Endothelial cell of umbilical vein (primary cell): Measurements from ENCODE around the gene ULK2. TPM values are rescaled to one million over a fixed set of nuclear protein-coding genes. Genes with fewer than 3 reads are reported as not detected.

Experiments
- BruUV-seq: library from RNA; stranded (reverse); fragments of 400-500 nt; replicated peaks from 2 replicates; lab custom pipeline; 2021; lab: Mats Ljungman, UMichigan
- CTCF ChIA-PET: fragments of 300-600, 350-600 bp; sonication (Branson Sonifier 250); formaldehyde crosslinking; loops from one replicate; lab custom pipeline; 2021; ENCODE audit warnings: antibody characterized with exemption, inconsistent platforms; lab: Charles Lee
- POLR2A ChIA-PET: fragments of 300-600, 350-600 bp; sonication (Branson Sonifier 250); formaldehyde crosslinking; loops from one replicate; lab custom pipeline; 2021; ENCODE audit warnings: antibody characterized with exemption, inconsistent platforms; lab: Charles Lee
- DNase-seq: peaks from one replicate; pipeline ENCODE4 v3.0.0-alpha.2; 2011; ENCODE audit warnings: low read depth, low spot score
- FAIRE-seq: peaks from 2 replicates; lab custom pipeline; 2011; peaks lifted over from hg19 to GRCh38; lab: Jason Lieb, UNC
- H2AFZ ChIP-seq: 2 replicates; pipeline ENCODE4 v1.6.0; 2012; ENCODE audit warnings: low read depth, low read length, control low read depth, inconsistent platforms
- H3K27ac ChIP-seq: 2 replicates; pipeline ENCODE4 v1.5.1; 2011; ENCODE audit warnings: low read depth, mild to moderate bottlenecking, control low read depth, low read length, moderate library complexity; ENCODE audit not compliant: insufficient read depth
- H3K27me3 ChIP-seq, 2 experiments: 2 replicates each; pipeline versions ENCODE4 v1.6.0 to v1.6.1; 2011; ENCODE audit warnings: low read length in 2 of 2, mixed read lengths in 1 of 2; ENCODE audit not compliant: control insufficient read depth in 2 of 2, insufficient read depth in 2 of 2
- H3K36me3 ChIP-seq, 2 experiments: 2 replicates in 1 of 2; 3 replicates in 1 of 2; pipeline ENCODE4 v1.5.1; 2011; ENCODE audit warnings: low read length in 2 of 2, mild to moderate bottlenecking in 1 of 2, moderate library complexity in 1 of 2; ENCODE audit not compliant: control insufficient read depth in 2 of 2, insufficient read depth in 2 of 2; ENCODE audit errors: extremely low read depth in 1 of 2
- H3K4me1 ChIP-seq: 3 replicates; pipeline ENCODE4 v1.5.1; 2011; ENCODE audit warnings: mild to moderate bottlenecking, low read length; ENCODE audit not compliant: control insufficient read depth, insufficient read depth; ENCODE audit errors: extremely low read depth
- H3K4me2 ChIP-seq: 2 replicates; pipeline ENCODE4 v1.6.1; 2011; ENCODE audit warnings: low read length, control low read depth, mixed read lengths; ENCODE audit not compliant: insufficient read depth
- H3K4me3 ChIP-seq, 3 experiments: fragments of 200-600 bp in 1 of 3; sonication (generic), shearing (Covaris generic) in 1 of 3; replicated peaks in 1 of 3; 2 replicates each; pipeline ENCODE4 v1.5.1; 2011 to 2016; ENCODE audit warnings: control low read depth in 3 of 3, low read length in 3 of 3, mild to moderate bottlenecking in 2 of 3, inconsistent platforms in 1 of 3, low read depth in 1 of 3, moderate library complexity in 1 of 3; ENCODE audit not compliant: insufficient read depth in 1 of 3
- H3K79me2 ChIP-seq: 2 replicates; pipeline ENCODE4 v1.6.0; 2012; ENCODE audit warnings: low read length, inconsistent platforms; ENCODE audit not compliant: control insufficient read depth, insufficient read depth
- H3K9ac ChIP-seq: replicated peaks from 2 replicates; pipeline ENCODE3; 2011; ENCODE audit warnings: low read length, control low read depth; ENCODE audit not compliant: insufficient read depth; ENCODE audit errors: extremely low read depth
- H3K9me1 ChIP-seq: replicated peaks from 3 replicates; pipeline ENCODE4 v1.6.0; 2011; ENCODE audit warnings: mild to moderate bottlenecking, low read length; ENCODE audit not compliant: control insufficient read depth, insufficient read depth; ENCODE audit errors: extremely low read depth
- H3K9me3 ChIP-seq: replicated peaks from 2 replicates; pipeline ENCODE4 v1.5.1; 2012; ENCODE audit warnings: low read length, inconsistent platforms; ENCODE audit not compliant: control insufficient read depth, insufficient read depth
- H4K20me1 ChIP-seq: replicated peaks from 2 replicates; pipeline ENCODE3; 2011; ENCODE audit warnings: mild to moderate bottlenecking, low read length; ENCODE audit not compliant: control insufficient read depth, insufficient read depth; ENCODE audit errors: extremely low read depth
- EZH2 ChIP-seq: IDR thresholded peaks from 2 replicates; pipeline ENCODE4 v1.6.1; 2012; ENCODE audit warnings: borderline replicate concordance, low read depth, mild to moderate bottlenecking, moderate library complexity, low read length, inconsistent platforms; ENCODE audit not compliant: severe bottlenecking
- FOS ChIP-seq: IDR thresholded peaks from 2 replicates; pipeline ENCODE4 v1.6.1; 2011; ENCODE audit warnings: mild to moderate bottlenecking, low read length, moderate library complexity, borderline replicate concordance; ENCODE audit not compliant: insufficient read depth
- GATA2 ChIP-seq: IDR thresholded peaks from 2 replicates; pipeline ENCODE4 v1.7.0; 2011; ENCODE audit warnings: low read depth, mild to moderate bottlenecking, moderate library complexity, mixed read lengths, low read length; ENCODE audit not compliant: insufficient read length, insufficient read depth
- JUN ChIP-seq: IDR thresholded peaks from 2 replicates; pipeline ENCODE4 v1.6.1; 2011; ENCODE audit warnings: borderline replicate concordance, low read depth; ENCODE audit not compliant: insufficient read length, insufficient read depth
- MYC ChIP-seq: IDR thresholded peaks from one replicate; pipeline ENCODE4 v1.6.1; 2011; ENCODE audit warnings: mild to moderate bottlenecking, low read depth, low read length
- POLR2A ChIP-seq: IDR thresholded peaks from 2 replicates; pipeline ENCODE4 v1.6.1; 2012; ENCODE audit warnings: low read depth, mild to moderate bottlenecking, control low read depth, low read length
- POLR2AphosphoS5 ChIP-seq: IDR thresholded peaks from 2 replicates; pipeline ENCODE4 v1.6.1; 2012; ENCODE audit warnings: low read depth, mild to moderate bottlenecking, control low read depth, low read length, moderate library complexity; ENCODE audit not compliant: insufficient read depth
- dilution Hi-C: fragments of 300-500 bp; cut with MboI; formaldehyde crosslinking; loops from one replicate; pipeline ENCODE4 v1.15.0; 2019; ENCODE audit warnings: low sequenced_read_pairs; ENCODE audit not compliant: extremely low pct_ligation_motif_present
- intact Hi-C: fragments of 100-400 bp; cut with micrococcal nuclease; formaldehyde crosslinking; loops from one replicate; pipeline ENCODE4 v1.10.0; 2022
- polyA plus RNA-seq, 4 experiments: library from polyadenylated mRNA; depleted of rRNA in 3 of 4; stranded (reverse) in 3 of 4; unstranded in 1 of 4; fragments of >200 nt; gene quantifications; 2 replicates each; pipeline versions ENCODE4 v1.2.1 to v1.2.3, GENCODE V29; 2011 to 2012; ENCODE audit warnings: missing spikeins in 1 of 4
- total RNA-seq: library from RNA; stranded (reverse); gene quantifications from 2 replicates; pipeline ENCODE4 v1.2.3, GENCODE V29; 2021
- TF ChIP-seq, protein P1 (sequence below): IDR thresholded peaks from 2 replicates; pipeline ENCODE4 v1.6.1; 2011; ENCODE audit not compliant: insufficient read depth, insufficient read length
- TF ChIP-seq, protein P2 (sequence below), 2 donors: IDR thresholded peaks; 1 replicate in 1 of 2; 2 replicates in 1 of 2; pipeline ENCODE4 v1.5.1; 2011; ENCODE audit warnings: low read length in 2 of 2, mild to moderate bottlenecking in 2 of 2, moderate library complexity in 2 of 2, control low read depth in 1 of 2, inconsistent platforms in 1 of 2, low read depth in 1 of 2; ENCODE audit not compliant: insufficient read depth in 1 of 2; ENCODE audit errors: extremely low read depth in 1 of 2

ULK2 gene
- total and polyA plus RNA-seq, 2 donors (not counting 3 experiments of a cell fraction or from before 2014, with no cell fraction given), result 19.3 to 26.7 TPM

DNA sequence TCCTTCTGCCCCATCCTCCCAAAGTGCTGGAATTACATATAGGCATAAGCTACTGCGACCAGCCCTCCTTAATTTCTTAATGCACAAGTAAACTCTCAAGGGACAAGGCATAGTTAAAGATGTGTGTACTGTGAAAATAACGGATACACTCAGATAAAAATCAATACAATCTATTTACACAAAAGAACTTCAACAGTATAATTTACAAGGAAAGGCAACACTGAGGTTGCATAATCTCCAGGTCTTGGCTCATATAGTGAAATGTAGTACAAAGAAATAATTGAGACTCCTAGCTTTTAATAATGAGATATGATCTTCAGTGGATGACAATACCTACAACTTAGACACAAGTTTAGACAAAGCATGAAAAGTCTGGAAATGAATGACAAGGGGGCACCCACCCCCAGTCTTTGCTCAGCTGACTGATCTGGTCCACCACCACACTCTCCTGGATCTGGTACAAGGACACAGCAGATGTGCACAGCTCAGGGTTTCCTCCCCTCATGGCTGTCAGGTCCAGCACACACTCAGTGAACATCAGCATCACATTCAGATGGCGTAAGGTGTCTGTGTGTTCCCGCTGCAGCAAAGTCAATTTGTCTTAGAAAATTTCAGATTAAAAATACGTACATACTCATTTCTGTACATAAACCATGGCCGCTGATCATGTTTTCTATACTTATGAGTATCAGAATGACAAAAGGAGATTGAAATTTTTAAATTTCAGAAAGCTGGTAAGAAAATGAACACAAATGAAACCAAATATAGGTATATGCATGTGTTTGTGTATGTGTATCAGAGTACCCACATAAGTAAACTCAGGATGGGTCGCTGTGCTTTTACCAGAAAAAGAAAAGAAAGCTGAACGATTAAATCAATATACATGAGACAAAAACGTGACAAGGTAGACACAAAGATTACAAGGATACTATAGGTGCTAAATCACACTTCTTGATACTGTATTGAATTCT, 86.0 kb downstream of the ULK2 start:
- dilution Hi-C loops, result no loop called here

More for the DNA sequence above, 86.0 kb downstream of the ULK2 start:
- ChIA-PET CTCF (no interaction called here), POLR2A (no interaction called here)
- H3K27me3 ChIP-seq, result no peaks in the 10 kb centered on the region
- FAIRE-seq (no peak), DNase-seq (no peak)
- H4K20me1 ChIP-seq, result no peaks in the 10 kb centered on the region
- intact Hi-C loops, result no loop called here
- no peak overlapping the region for H3K4me3 ChIP-seq
- no peak overlapping the region for H3K9ac ChIP-seq
- H3K9me1 ChIP-seq, result no peaks in the 10 kb centered on the region
- H3K9me3 ChIP-seq, result no peaks in the 10 kb centered on the region
- TF ChIP-seq, protein P1, sequence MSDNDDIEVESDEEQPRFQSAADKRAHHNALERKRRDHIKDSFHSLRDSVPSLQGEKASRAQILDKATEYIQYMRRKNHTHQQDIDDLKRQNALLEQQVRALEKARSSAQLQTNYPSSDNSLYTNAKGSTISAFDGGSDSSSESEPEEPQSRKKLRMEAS, result no peak
- no peak for TF ChIP-seq POLR2AphosphoS5
- TF ChIP-seq POLR2A, result no peak
- no peak for TF ChIP-seq FOS
- TF ChIP-seq MYC, result no peak
- TF ChIP-seq EZH2, result no peak
- TF ChIP-seq GATA2, result no peak
- TF ChIP-seq, protein P2, sequence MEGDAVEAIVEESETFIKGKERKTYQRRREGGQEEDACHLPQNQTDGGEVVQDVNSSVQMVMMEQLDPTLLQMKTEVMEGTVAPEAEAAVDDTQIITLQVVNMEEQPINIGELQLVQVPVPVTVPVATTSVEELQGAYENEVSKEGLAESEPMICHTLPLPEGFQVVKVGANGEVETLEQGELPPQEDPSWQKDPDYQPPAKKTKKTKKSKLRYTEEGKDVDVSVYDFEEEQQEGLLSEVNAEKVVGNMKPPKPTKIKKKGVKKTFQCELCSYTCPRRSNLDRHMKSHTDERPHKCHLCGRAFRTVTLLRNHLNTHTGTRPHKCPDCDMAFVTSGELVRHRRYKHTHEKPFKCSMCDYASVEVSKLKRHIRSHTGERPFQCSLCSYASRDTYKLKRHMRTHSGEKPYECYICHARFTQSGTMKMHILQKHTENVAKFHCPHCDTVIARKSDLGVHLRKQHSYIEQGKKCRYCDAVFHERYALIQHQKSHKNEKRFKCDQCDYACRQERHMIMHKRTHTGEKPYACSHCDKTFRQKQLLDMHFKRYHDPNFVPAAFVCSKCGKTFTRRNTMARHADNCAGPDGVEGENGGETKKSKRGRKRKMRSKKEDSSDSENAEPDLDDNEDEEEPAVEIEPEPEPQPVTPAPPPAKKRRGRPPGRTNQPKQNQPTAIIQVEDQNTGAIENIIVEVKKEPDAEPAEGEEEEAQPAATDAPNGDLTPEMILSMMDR (IDR thresholded peaks at IDR 0.05; ENCODE audit: extremely low read depth in 1 of 2, insufficient read depth in 1 of 2, low read depth in 1 of 2, low read length in 2 of 2), result no peak
- TF ChIP-seq JUN, result no peak
- no peak overlapping the region for H2AFZ ChIP-seq
- H3K79me2 ChIP-seq, result no peaks in the 10 kb centered on the region
- no peaks in the 10 kb centered on the region for H3K4me1 ChIP-seq
- no TSS peak for BruUV-seq
- H3K36me3 ChIP-seq, result peaks cover 0 to 7% of the 10 kb centered on the region in 2 experiments
- H3K4me2 ChIP-seq, result no peak overlapping the region
- H3K27ac ChIP-seq, result no peak overlapping the region
